T-cell (primary cell): Measurements from ENCODE around the gene PARP14. TPM values are rescaled to one million over a fixed set of nuclear protein-coding genes. Genes with fewer than 3 reads are reported as not detected.

ENCODE experiments used
- ATAC-seq, 4 experiments: fragments of 200-7000 bp in 3 of 4; fragments of 150-1000 bp in 1 of 4; cut with Tn5 transposase; replicated peaks in 1 of 4; 1 replicate in 3 of 4; 2 replicates in 1 of 4; pipeline ENCODE4 v1.10.0; 2021; ENCODE audit warnings: moderate library complexity in 3 of 4, mild to moderate bottlenecking in 2 of 4, moderate number of reproducible peaks in 1 of 4
- CTCF ChIA-PET, 2 donors: fragments of 300-600 bp; sonication (Branson Sonifier 250); formaldehyde crosslinking; loops; one replicate each; lab custom pipeline; 2022; ENCODE audit warnings: antibody characterized with exemption in 2 of 2; lab: Charles Lee
- POLR2A ChIA-PET, 2 donors: fragments of 300-600 bp; sonication (Branson Sonifier 250); formaldehyde crosslinking; loops; one replicate each; lab custom pipeline; 2022; ENCODE audit warnings: antibody characterized with exemption in 2 of 2; lab: Charles Lee
- DNase-seq, 35 experiments: peaks; one replicate each; pipeline versions ENCODE4 v3.0.0 to v3.0.0-alpha.2; 2013 to 2023
- H3K27ac ChIP-seq: one replicate; pipeline ENCODE4 v1.5.1; 2013; ENCODE audit warnings: low read length
- H3K27me3 ChIP-seq, 2 experiments: replicated peaks in 1 of 2; 1 replicate in 1 of 2; 2 replicates in 1 of 2; pipeline versions ENCODE4 v1.6.1 to v1.7.0; 2013; ENCODE audit warnings: low read length in 1 of 2, mixed read lengths in 1 of 2; ENCODE audit not compliant: control insufficient read depth in 2 of 2, insufficient read depth in 2 of 2; ENCODE audit errors: extremely low read depth in 1 of 2
- H3K36me3 ChIP-seq, 2 donors: 1 replicate in 1 of 2; 2 replicates in 1 of 2; pipeline versions ENCODE4 v1.6.1 to v1.7.0; 2013; ENCODE audit warnings: low read length in 1 of 2; ENCODE audit not compliant: control insufficient read depth in 2 of 2, insufficient read depth in 1 of 2; ENCODE audit errors: extremely low read depth in 1 of 2
- H3K4me1 ChIP-seq, 2 experiments: 1 replicate in 1 of 2; 2 replicates in 1 of 2; pipeline versions ENCODE4 v1.6.1 to v1.7.0; 2013; ENCODE audit warnings: low read length in 2 of 2, mixed read lengths in 1 of 2; ENCODE audit not compliant: insufficient read depth in 2 of 2, control insufficient read depth in 1 of 2; ENCODE audit errors: extremely low read depth in 1 of 2
- H3K4me3 ChIP-seq, 2 donors: 1 replicate in 1 of 2; 2 replicates in 1 of 2; pipeline versions ENCODE4 v1.5.1 to v1.7.0; 2013; ENCODE audit warnings: mild to moderate bottlenecking in 2 of 2, low read length in 1 of 2, moderate library complexity in 1 of 2; ENCODE audit not compliant: control insufficient read depth in 1 of 2; ENCODE audit errors: extremely low read depth in 1 of 2
- H3K9me3 ChIP-seq: 2 replicates; pipeline ENCODE4 v1.7.0; 2013
- H3K27ac Mint-ChIP-seq, 2 donors: one replicate each; pipeline ENCODE4 v1.8.0; 2020 to 2021; ENCODE audit warnings: mild to moderate bottlenecking in 2 of 2, mixed read lengths in 2 of 2
- H3K27me3 Mint-ChIP-seq, 2 donors: one replicate each; pipeline ENCODE4 v1.8.0; 2021 to 2022; ENCODE audit warnings: mixed read lengths in 2 of 2
- H3K36me3 Mint-ChIP-seq: one replicate; pipeline ENCODE4 v1.8.0; 2021; ENCODE audit warnings: mixed read lengths
- H3K4me1 Mint-ChIP-seq, 3 donors: one replicate each; pipeline ENCODE4 v1.8.0; 2020 to 2022; ENCODE audit warnings: mixed read lengths in 3 of 3, mild to moderate bottlenecking in 1 of 3
- H3K4me3 Mint-ChIP-seq, 3 donors: one replicate each; pipeline ENCODE4 v1.8.0; 2020 to 2022; ENCODE audit warnings: mild to moderate bottlenecking in 3 of 3, mixed read lengths in 3 of 3, moderate library complexity in 3 of 3
- H3K9me3 Mint-ChIP-seq, 3 donors: one replicate each; pipeline ENCODE4 v1.8.0; 2020 to 2022; ENCODE audit warnings: mixed read lengths in 3 of 3
- WGBS: methylation state at CpG from one replicate; pipeline ENCODE4 v1.1.5; 2013; ENCODE audit warnings: missing lambda C conversion rate; ENCODE audit not compliant: insufficient coverage; 5-methylcytosine and 5-hydroxymethylcytosine counted together
- total RNA-seq, 35 experiments: library from RNA in 6 of 35; stranded (reverse) in 6 of 35; fragments of 120-200 nt in 1 of 35; gene quantifications; one replicate each; pipeline versions ENCODE4 v1.2.1 to v1.2.4 and lab custom pipeline; 2013 to 2026

The PARP14 gene
- total RNA-seq, 5 donors from 2014 or later (not counting 1 experiment from before 2014, with no cell fraction given) = 46.9 to 70.2 (median 47.9) TPM

GRCh38 chr3:122748347-122748746 lies 67.7 kb downstream of the PARP14 start:
- DNase-seq (no peak), ATAC-seq (no peak)
- H3K27me3 ChIP-seq = no peaks in the 10 kb centered on the region
- Mint-ChIP-seq H3K27me3 (no peaks in the 10 kb centered on the region), H3K9me3 (no peaks in the 10 kb centered on the region), H3K36me3 (peaks cover 51% of the 10 kb centered on the region), H3K4me3 (no peak overlapping the region), H3K4me1 (no peaks in the 10 kb centered on the region), H3K27ac (no peak overlapping the region)
- H3K27ac ChIP-seq = no peak overlapping the region
- ChIA-PET POLR2A (no interaction called here), CTCF (no interaction called here)
- WGBS = no CpG with 5 or more reads among the region's 1 CpG
- H3K36me3 ChIP-seq = peaks cover 1 to 26% of the 10 kb centered on the region in 2 donors
- H3K4me3 ChIP-seq = no peak overlapping the region
- no peaks in the 10 kb centered on the region for H3K4me1 ChIP-seq
- no peaks in the 10 kb centered on the region for H3K9me3 ChIP-seq

- Mint-ChIP-seq H3K4me1 (no peaks in the 10 kb centered on the region), H3K27ac (no peak overlapping the region), H3K9me3 (no peaks in the 10 kb centered on the region), H3K27me3 (no peaks in the 10 kb centered on the region), H3K4me3 (no peak overlapping the region), H3K36me3 (peaks cover 55% of the 10 kb centered on the region)
- DNase-seq (peak in 6 of 35 experiments; percentile 7 to 61 (median 10)), ATAC-seq (peak; percentile 63 to 75 (median 72))
- no peak overlapping the region for H3K4me3 ChIP-seq
- 100% methylated on average over 1 of the region's 5 CpGs for WGBS
- no peaks in the 10 kb centered on the region for H3K27me3 ChIP-seq
- ChIA-PET POLR2A (interaction anchor here (0.5 to 0.6 kb wide), 2 partner anchors 9 to 74 kb away, joined by 3 to 5 read pairs; partner anchors contain the start of gene PARP14 (in 1 of the 2)), CTCF (interaction anchor here (0.5 to 1.5 kb wide), 9 partner anchors 11 to 275 kb away, joined by 3 to 7 read pairs (median 5); partner anchors contain the start of gene SEMA5B (in 1 of the 2))
- peaks cover 0 to 41% of the 10 kb centered on the region in 2 donors for H3K36me3 ChIP-seq
- H3K4me1 ChIP-seq = no peaks in the 10 kb centered on the region
- no peak overlapping the region for H3K27ac ChIP-seq
- no peaks in the 10 kb centered on the region for H3K9me3 ChIP-seq
These were observed 74.3 kb downstream of the PARP14 start for GRCh38 chr3:122754929-122755328.

DNA sequence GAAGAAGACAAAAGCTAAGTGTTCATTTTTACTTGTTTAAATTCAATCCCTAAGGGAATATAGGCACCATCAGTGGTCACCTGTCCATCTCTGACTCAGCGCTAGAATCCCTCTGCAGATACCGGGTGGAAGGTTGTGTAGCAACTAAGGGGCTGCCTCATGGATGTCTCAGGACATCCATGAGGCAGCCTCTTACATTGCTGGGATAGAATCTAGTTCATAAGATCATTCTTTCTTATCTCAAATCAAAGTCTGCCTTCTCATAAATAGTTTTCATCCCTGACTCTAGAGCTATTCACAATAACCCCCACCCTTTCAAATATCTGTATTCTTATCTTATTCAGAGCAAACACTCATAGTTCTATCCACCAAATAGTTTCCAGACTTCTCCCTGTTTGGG lies 74.9 kb downstream of the PARP14 start:
- Mint-ChIP-seq H3K27ac (no peak overlapping the region), H3K4me3 (no peak overlapping the region), H3K27me3 (no peaks in the 10 kb centered on the region), H3K36me3 (peaks cover 54% of the 10 kb centered on the region), H3K9me3 (no peaks in the 10 kb centered on the region), H3K4me1 (no peaks in the 10 kb centered on the region)
- no peak for DNase-seq
- no peaks in the 10 kb centered on the region for H3K27me3 ChIP-seq
- H3K36me3 ChIP-seq = peaks cover 2 to 39% of the 10 kb centered on the region in 2 donors
- no CpG with 5 or more reads among the region's 2 CpGs for WGBS
- H3K4me1 ChIP-seq = no peaks in the 10 kb centered on the region
- CTCF ChIA-PET = interaction anchor here (0.5 to 1.5 kb wide), 10 partner anchors 11 to 357 kb away, joined by 3 to 7 read pairs (median 4); partner anchors contain the start of gene SEMA5B (in 1 of the 2)
- no peak for ATAC-seq
- POLR2A ChIA-PET = interaction anchor here in 1 of 2 donors (0.6 kb wide), 1 partner anchor 9 kb away, joined by 3 read pairs; no protein-coding TSS in a partner anchor
- H3K4me3 ChIP-seq = no peak overlapping the region
- no peak overlapping the region for H3K27ac ChIP-seq
- H3K9me3 ChIP-seq = no peaks in the 10 kb centered on the region

DNA sequence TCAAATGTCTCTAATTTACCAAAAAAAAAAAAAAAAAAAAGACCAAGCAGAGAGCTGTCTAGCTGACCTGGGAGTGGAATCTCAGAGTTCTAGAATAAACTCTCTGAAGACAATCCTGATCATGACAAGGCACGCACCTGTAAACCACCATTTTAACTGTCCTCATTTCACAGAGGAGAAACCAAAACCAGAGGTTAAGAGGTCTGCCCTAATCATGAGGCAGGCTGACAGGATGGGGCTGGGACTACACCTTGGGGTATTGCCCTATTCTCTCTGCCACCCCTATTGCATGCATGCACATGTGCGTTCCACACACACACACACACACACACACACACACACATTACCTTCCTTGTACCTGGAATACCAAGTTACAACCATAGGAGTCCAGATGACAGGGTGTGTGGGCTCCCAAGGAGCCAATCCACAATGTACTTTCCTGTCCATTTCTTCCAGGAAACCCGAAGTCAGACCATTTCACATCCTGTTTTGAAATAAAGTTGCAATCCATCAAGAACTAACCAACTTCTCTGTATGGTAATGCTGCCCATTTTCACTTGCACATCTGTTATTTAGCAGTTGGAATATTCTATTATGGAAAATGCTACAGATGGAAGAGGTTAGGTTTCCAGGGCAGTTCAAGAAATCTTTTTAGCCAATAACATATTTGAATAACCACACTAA lies 78.4 kb downstream of the PARP14 start:
- Histone ChIP-seq H3K27ac (no peak overlapping the region), H3K36me3 (peaks cover 3 to 18% of the 10 kb centered on the region in 2 donors), H3K27me3 (no peaks in the 10 kb centered on the region), H3K4me1 (no peaks in the 10 kb centered on the region), H3K4me3 (no peak overlapping the region), H3K9me3 (no peaks in the 10 kb centered on the region)
- Mint-ChIP-seq H3K36me3 (peaks cover 42% of the 10 kb centered on the region), H3K27me3 (no peaks in the 10 kb centered on the region), H3K27ac (no peak overlapping the region), H3K9me3 (no peaks in the 10 kb centered on the region), H3K4me1 (no peaks in the 10 kb centered on the region), H3K4me3 (no peak overlapping the region)
- ChIA-PET POLR2A (interaction anchor here in 1 of 2 donors (0.6 kb wide), 1 partner anchor 46 kb away, joined by 3 read pairs; no protein-coding TSS in a partner anchor), CTCF (interaction anchor here in 1 of 2 donors (0.6 kb wide), 1 partner anchor 31 kb away, joined by 3 read pairs; no protein-coding TSS in a partner anchor)
- no peak for DNase-seq
- 100% methylated on average over 2 of the region's 3 CpGs for WGBS
- no peak for ATAC-seq

DNA sequence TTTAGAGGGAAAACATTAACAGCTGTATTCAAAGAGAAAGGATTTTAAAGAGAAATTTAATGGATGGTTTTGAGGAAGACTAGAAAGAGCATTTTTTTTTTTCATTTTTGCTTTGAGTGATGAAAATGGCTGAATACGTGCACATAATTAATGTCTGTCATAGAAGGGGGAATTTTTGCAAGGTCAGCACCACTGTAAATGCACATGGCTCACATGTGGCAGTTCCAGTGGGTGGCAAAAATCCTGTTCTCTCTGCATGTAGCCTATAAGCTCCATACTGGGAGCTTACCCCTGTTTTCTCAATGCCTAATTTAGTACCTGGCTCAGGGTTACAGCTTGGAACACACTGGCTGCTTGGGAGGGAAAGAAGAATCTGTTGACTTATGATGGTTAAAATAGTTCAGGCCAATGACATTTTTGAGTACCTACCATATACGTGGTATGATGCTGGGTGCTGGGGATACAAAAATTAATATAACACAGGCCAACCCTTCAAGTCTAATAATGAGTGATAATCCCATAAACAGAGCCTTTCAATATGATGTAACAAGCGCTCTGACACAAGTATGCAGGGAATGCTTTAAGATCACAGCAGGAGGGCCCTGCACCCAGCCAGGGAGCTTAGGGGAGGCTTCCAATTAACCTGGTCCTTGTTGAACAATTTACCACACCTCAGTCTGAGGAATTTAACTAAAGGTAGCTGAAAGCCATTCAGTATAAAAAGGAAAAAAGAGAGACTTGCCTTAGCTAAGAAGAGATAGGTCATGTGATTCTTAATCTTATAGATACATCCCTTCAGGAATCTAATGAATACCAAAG lies 80.0 kb downstream of the PARP14 start:
- Histone ChIP-seq H3K4me1 (no peaks in the 10 kb centered on the region), H3K36me3 (peaks cover 3 to 10% of the 10 kb centered on the region in 2 donors), H3K9me3 (no peaks in the 10 kb centered on the region), H3K4me3 (no peak overlapping the region), H3K27me3 (no peaks in the 10 kb centered on the region), H3K27ac (no peak overlapping the region)
- DNase-seq (no peak), ATAC-seq (no peak)
- Mint-ChIP-seq H3K27ac (no peak overlapping the region), H3K4me1 (no peaks in the 10 kb centered on the region), H3K36me3 (peaks cover 38% of the 10 kb centered on the region), H3K27me3 (no peaks in the 10 kb centered on the region), H3K9me3 (no peaks in the 10 kb centered on the region), H3K4me3 (no peak overlapping the region)
- ChIA-PET POLR2A (interaction anchor here in 1 of 2 donors (0.6 kb wide), 1 partner anchor 48 kb away, joined by 6 read pairs; no protein-coding TSS in a partner anchor), CTCF (interaction anchor here (0.6 to 0.7 kb wide), 2 partner anchors 8 to 33 kb away, joined by 3 read pairs; no protein-coding TSS in a partner anchor)
- WGBS = no CpG with 5 or more reads among the region's 3 CpGs

- Histone ChIP-seq H3K36me3 (peaks cover 0 to 16% of the 10 kb centered on the region in 2 donors), H3K9me3 (no peaks in the 10 kb centered on the region), H3K27me3 (no peaks in the 10 kb centered on the region), H3K4me1 (no peaks in the 10 kb centered on the region), H3K4me3 (no peak overlapping the region), H3K27ac (no peak overlapping the region)
- DNase-seq (no peak), ATAC-seq (no peak)
- POLR2A ChIA-PET = no interaction called here
- CTCF ChIA-PET = interaction anchor here in 1 of 2 donors (0.5 kb wide), 1 partner anchor 15 kb away, joined by 3 read pairs; no protein-coding TSS in a partner anchor
- Mint-ChIP-seq H3K27me3 (no peaks in the 10 kb centered on the region), H3K36me3 (peaks cover 51% of the 10 kb centered on the region), H3K4me3 (no peak overlapping the region), H3K27ac (no peak overlapping the region), H3K4me1 (no peaks in the 10 kb centered on the region), H3K9me3 (no peaks in the 10 kb centered on the region)
- WGBS = 100% methylated on average over 1 of the region's 3 CpGs
These were observed 85.8 kb downstream of the PARP14 start for GRCh38 chr3:122766430-122766829.
